ENCODE measurements around the gene ZNF808.

- TF ChIP-seq TCF7L2 (IDR thresholded peaks at IDR 0.05; ENCODE audit: low read depth, low read length) (no peak), YY1 (IDR thresholded peaks at IDR 0.05; ENCODE audit: borderline replicate concordance in 1 of 3, control insufficient read depth in 1 of 3, extremely low read depth in 1 of 3, insufficient read depth in 3 of 3, insufficient read length in 1 of 3, insufficient replicate concordance in 2 of 3, low read depth in 1 of 3, low read length in 2 of 3) (no peak), HSF4 (CRISPR knock-in tag; IDR thresholded peaks at IDR 0.05; ENCODE audit: borderline replicate concordance) (no peak), CTCF (IDR thresholded peaks at IDR 0.05 in 2 of 3, conservative IDR thresholded peaks at IDR 0.05 in 1 of 3; ENCODE audit: insufficient read depth in 2 of 3, low read depth in 1 of 3, low read length in 3 of 3) (no peak), ZNF143 (CRISPR knock-in tag; IDR thresholded peaks at IDR 0.05) (no peak), CBX8 (IDR thresholded peaks at IDR 0.05; ENCODE audit: borderline replicate concordance, extremely low read depth, low read depth, low read length, poor library complexity, severe bottlenecking) (no peak), KAT8 (IDR thresholded peaks at IDR 0.05; ENCODE audit: low read depth) (no peak), KDM1A (IDR thresholded peaks at IDR 0.05) (no peak), POLR2AphosphoS5 (IDR thresholded peaks at IDR 0.05; ENCODE audit: control insufficient read depth, insufficient read depth, low read depth, low read length) (no peak), POLR2A (conservative IDR thresholded peaks at IDR 0.05) (no peak), KLF16 (IDR thresholded peaks at IDR 0.05) (no peak), MECOM (CRISPR knock-in tag; IDR thresholded peaks at IDR 0.05) (no peak), TBL1XR1 (IDR thresholded peaks at IDR 0.05; ENCODE audit: low read length in 2 of 2) (no peak)
These were observed 38.7 kb downstream of the ZNF808 start for GRCh38 chr19:52566121-52566520.
